ENCODE results near the gene GP1BB. TPM values are rescaled to one million over a fixed set of nuclear protein-coding genes. Genes with fewer than 3 reads are reported as not detected.

GP1BB gene
- polyA plus RNA-seq, 1 of the 3 experiments (the other 2 are of a cell fraction): 1.5 TPM

DNA sequence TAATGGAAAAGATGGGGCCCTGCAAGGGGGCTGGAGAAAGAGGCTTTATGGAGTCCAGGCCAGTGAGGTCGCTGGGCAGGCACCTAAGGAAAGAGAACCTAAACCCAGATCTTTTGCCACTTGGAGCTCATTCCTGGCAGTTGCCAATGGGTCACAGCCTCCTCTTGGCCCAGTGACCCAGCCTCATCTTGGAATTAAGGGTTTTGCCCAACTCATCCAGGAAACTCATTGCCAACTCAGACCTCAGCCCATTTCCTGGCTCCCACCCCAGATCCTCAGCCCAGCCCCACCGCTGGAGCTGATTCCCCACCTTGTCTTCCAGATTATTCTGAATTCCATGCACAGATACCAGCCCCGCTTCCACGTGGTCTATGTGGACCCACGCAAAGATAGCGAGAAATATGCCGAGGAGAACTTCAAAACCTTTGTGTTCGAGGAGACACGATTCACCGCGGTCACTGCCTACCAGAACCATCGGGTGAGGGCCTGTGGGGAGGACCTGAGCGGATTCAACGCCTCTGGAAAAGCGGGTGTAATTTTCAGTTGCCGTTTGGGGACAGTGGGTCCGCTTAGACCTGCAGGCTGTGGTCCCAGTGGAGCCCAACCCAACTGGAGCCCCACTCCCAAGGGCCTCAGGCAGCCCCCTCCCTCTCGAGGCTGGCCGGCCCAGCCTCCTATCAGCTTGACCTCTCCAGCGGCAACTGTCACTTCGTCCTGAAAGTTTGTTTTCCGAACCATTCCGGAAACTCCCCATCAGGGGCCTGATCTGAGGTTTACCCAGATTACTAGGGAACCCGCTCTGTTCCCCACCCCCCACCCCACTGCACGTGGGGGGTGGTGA, 41.5 kb downstream of the GP1BB start:
- Histone ChIP-seq H3K36me3 (replicated peaks in 1 of 2; ENCODE audit: control insufficient read depth in 1 of 2, insufficient read depth in 2 of 2, low read length in 1 of 2) (no peaks in the 10 kb centered on the region), H3K4me2 (no peak overlapping the region), H3K9me3 (no peaks in the 10 kb centered on the region), H3F3A (replicated peaks; ENCODE audit: insufficient read depth) (no peaks in the 10 kb centered on the region), H3K27me3 (ENCODE audit: insufficient read depth) (peaks cover 27% of the 10 kb centered on the region), H3K79me2 (ENCODE audit: insufficient read depth) (no peaks in the 10 kb centered on the region), H3K4me3 (ENCODE audit: low read depth in 2 of 2, low read length in 1 of 2) (no peak overlapping the region), H3K9ac (no peak overlapping the region), H4K20me1 (ENCODE audit: insufficient read depth) (no peaks in the 10 kb centered on the region), H2AFZ (ENCODE audit: low read depth) (no peak overlapping the region), H3K4me1 (ENCODE audit: control insufficient read depth in 1 of 2, insufficient read depth in 2 of 2, low read depth in 1 of 2, low read length in 1 of 2) (no peaks in the 10 kb centered on the region; a peak in 2 of 4 replicates), H3K9me2 (no peaks in the 10 kb centered on the region), H3K27ac (ENCODE audit: low read depth in 2 of 2, low read length in 1 of 2) (no peak overlapping the region)
- ChIA-PET POLR2A (no interaction called here), CTCF (interaction anchor here (1.2 to 3.7 kb wide), 8 partner anchors 9 to 145 kb away, joined by 3 to 15 read pairs (median 6); no protein-coding TSS in a partner anchor)
- TF ChIP-seq RCOR1 (IDR thresholded peaks at IDR 0.05; ENCODE audit: low read length): no peak
- TF ChIP-seq FOXJ3 (CRISPR knock-in tag; IDR thresholded peaks at IDR 0.05): no peak
- TF ChIP-seq, protein P1, sequence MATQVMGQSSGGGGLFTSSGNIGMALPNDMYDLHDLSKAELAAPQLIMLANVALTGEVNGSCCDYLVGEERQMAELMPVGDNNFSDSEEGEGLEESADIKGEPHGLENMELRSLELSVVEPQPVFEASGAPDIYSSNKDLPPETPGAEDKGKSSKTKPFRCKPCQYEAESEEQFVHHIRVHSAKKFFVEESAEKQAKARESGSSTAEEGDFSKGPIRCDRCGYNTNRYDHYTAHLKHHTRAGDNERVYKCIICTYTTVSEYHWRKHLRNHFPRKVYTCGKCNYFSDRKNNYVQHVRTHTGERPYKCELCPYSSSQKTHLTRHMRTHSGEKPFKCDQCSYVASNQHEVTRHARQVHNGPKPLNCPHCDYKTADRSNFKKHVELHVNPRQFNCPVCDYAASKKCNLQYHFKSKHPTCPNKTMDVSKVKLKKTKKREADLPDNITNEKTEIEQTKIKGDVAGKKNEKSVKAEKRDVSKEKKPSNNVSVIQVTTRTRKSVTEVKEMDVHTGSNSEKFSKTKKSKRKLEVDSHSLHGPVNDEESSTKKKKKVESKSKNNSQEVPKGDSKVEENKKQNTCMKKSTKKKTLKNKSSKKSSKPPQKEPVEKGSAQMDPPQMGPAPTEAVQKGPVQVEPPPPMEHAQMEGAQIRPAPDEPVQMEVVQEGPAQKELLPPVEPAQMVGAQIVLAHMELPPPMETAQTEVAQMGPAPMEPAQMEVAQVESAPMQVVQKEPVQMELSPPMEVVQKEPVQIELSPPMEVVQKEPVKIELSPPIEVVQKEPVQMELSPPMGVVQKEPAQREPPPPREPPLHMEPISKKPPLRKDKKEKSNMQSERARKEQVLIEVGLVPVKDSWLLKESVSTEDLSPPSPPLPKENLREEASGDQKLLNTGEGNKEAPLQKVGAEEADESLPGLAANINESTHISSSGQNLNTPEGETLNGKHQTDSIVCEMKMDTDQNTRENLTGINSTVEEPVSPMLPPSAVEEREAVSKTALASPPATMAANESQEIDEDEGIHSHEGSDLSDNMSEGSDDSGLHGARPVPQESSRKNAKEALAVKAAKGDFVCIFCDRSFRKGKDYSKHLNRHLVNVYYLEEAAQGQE (IDR thresholded peaks at IDR 0.05; ENCODE audit: low read depth, low read length): no peak
- no peak for TF ChIP-seq EZH2phosphoT487 (IDR thresholded peaks at IDR 0.05; ENCODE audit: borderline replicate concordance, low read depth)
- TF ChIP-seq CHD2 (IDR thresholded peaks at IDR 0.05; ENCODE audit: low read length, partially characterized antibody): no peak
- no peak for TF ChIP-seq TAF1 (IDR thresholded peaks at IDR 0.05; ENCODE audit: borderline replicate concordance, low read depth, low read length)
- TF ChIP-seq, protein P2, sequence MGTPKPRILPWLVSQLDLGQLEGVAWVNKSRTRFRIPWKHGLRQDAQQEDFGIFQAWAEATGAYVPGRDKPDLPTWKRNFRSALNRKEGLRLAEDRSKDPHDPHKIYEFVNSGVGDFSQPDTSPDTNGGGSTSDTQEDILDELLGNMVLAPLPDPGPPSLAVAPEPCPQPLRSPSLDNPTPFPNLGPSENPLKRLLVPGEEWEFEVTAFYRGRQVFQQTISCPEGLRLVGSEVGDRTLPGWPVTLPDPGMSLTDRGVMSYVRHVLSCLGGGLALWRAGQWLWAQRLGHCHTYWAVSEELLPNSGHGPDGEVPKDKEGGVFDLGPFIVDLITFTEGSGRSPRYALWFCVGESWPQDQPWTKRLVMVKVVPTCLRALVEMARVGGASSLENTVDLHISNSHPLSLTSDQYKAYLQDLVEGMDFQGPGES (IDR thresholded peaks at IDR 0.05; ENCODE audit: low read depth, low read length): no peak
- no peak for TF ChIP-seq FOSL2 (IDR thresholded peaks at IDR 0.05; ENCODE audit: borderline replicate concordance, low read depth)
- TF ChIP-seq, protein P3, sequence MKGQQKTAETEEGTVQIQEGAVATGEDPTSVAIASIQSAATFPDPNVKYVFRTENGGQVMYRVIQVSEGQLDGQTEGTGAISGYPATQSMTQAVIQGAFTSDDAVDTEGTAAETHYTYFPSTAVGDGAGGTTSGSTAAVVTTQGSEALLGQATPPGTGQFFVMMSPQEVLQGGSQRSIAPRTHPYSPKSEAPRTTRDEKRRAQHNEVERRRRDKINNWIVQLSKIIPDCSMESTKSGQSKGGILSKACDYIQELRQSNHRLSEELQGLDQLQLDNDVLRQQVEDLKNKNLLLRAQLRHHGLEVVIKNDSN (IDR thresholded peaks at IDR 0.05; ENCODE audit: borderline replicate concordance, low read depth): no peak
- TF ChIP-seq JUND (IDR thresholded peaks at IDR 0.05): no peak
- no peak for TF ChIP-seq MXI1 (IDR thresholded peaks at IDR 0.05; ENCODE audit: low read depth, low read length)
- TF ChIP-seq, protein P4, sequence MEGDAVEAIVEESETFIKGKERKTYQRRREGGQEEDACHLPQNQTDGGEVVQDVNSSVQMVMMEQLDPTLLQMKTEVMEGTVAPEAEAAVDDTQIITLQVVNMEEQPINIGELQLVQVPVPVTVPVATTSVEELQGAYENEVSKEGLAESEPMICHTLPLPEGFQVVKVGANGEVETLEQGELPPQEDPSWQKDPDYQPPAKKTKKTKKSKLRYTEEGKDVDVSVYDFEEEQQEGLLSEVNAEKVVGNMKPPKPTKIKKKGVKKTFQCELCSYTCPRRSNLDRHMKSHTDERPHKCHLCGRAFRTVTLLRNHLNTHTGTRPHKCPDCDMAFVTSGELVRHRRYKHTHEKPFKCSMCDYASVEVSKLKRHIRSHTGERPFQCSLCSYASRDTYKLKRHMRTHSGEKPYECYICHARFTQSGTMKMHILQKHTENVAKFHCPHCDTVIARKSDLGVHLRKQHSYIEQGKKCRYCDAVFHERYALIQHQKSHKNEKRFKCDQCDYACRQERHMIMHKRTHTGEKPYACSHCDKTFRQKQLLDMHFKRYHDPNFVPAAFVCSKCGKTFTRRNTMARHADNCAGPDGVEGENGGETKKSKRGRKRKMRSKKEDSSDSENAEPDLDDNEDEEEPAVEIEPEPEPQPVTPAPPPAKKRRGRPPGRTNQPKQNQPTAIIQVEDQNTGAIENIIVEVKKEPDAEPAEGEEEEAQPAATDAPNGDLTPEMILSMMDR (IDR thresholded peaks at IDR 0.05): no peak
- no peak for TF ChIP-seq NRF1 (IDR thresholded peaks at IDR 0.05; ENCODE audit: low read depth, low read length)
- TF ChIP-seq, protein P5, sequence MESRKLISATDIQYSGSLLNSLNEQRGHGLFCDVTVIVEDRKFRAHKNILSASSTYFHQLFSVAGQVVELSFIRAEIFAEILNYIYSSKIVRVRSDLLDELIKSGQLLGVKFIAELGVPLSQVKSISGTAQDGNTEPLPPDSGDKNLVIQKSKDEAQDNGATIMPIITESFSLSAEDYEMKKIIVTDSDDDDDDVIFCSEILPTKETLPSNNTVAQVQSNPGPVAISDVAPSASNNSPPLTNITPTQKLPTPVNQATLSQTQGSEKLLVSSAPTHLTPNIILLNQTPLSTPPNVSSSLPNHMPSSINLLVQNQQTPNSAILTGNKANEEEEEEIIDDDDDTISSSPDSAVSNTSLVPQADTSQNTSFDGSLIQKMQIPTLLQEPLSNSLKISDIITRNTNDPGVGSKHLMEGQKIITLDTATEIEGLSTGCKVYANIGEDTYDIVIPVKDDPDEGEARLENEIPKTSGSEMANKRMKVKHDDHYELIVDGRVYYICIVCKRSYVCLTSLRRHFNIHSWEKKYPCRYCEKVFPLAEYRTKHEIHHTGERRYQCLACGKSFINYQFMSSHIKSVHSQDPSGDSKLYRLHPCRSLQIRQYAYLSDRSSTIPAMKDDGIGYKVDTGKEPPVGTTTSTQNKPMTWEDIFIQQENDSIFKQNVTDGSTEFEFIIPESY (IDR thresholded peaks at IDR 0.05; ENCODE audit: borderline replicate concordance, low read depth): no peak
- no peak for TF ChIP-seq SMC3 (IDR thresholded peaks at IDR 0.05; ENCODE audit: low read depth, low read length)
- no peak for TF ChIP-seq EP300 (IDR thresholded peaks at IDR 0.05; ENCODE audit: borderline replicate concordance in 1 of 2, low read depth in 1 of 2, low read length in 1 of 2)
- no peak for DNase-seq
- 94% methylated on average over 25 of the region's 25 CpGs for WGBS (ENCODE audit: low lambda C conversion rate)

Measured in SK-N-SH (cell line).